ENCODE measurements around the gene NDUFAF3.
A peak's percentile ranks its signal among the peaks of the same experiment; 100 is the strongest.
"Not testable (repeated sequence)": the region's sequence is repeated elsewhere in the genome, so short reads cannot be mapped to it uniquely, and the experiment has no call there.

NDUFAF3 gene

GRCh38 chr3:49007771-49008528, 14.0 kb upstream of the NDUFAF3 start:
- H3K4me3 ChIP-seq (replicated peaks; ENCODE audit: low read depth, low read length): peak overlapping the region; percentile 59
- TF ChIP-seq CTCF (IDR thresholded peaks at IDR 0.05; ENCODE audit: low read depth, low read length, missing control alignments): no peak
- no peak for DNase-seq (ENCODE audit: extremely low read depth, low read depth)

GRCh38 chr3:49008627-49009026, 13.3 kb upstream of the NDUFAF3 start:
- peak overlapping the region; percentile 59 for H3K4me3 ChIP-seq (replicated peaks; ENCODE audit: low read depth, low read length)

GRCh38 chr3:49009396-49009795, 12.5 kb upstream of the NDUFAF3 start:
- no peak for TF ChIP-seq CTCF (IDR thresholded peaks at IDR 0.05; ENCODE audit: low read depth, low read length, missing control alignments)
- DNase-seq (ENCODE audit: extremely low read depth, low read depth): no peak
- H3K4me3 ChIP-seq (replicated peaks; ENCODE audit: low read depth, low read length): no peak overlapping the region

More at GRCh38 chr3:49008627-49009026, 13.3 kb upstream of the NDUFAF3 start:
- DNase-seq (ENCODE audit: extremely low read depth, low read depth): not testable (repeated sequence)

- H3K4me3 ChIP-seq (replicated peaks; ENCODE audit: low read depth, low read length): no peak overlapping the region
- DNase-seq (ENCODE audit: extremely low read depth, low read depth): no peak
- TF ChIP-seq CTCF (IDR thresholded peaks at IDR 0.05; ENCODE audit: low read depth, low read length, missing control alignments): no peak
Measured at GRCh38 chr3:49012441-49013017, 9.4 kb upstream of the NDUFAF3 start.

GRCh38 chr3:49013113-49013737, 8.7 kb upstream of the NDUFAF3 start:
- no peak overlapping the region for H3K4me3 ChIP-seq (replicated peaks; ENCODE audit: low read depth, low read length)
- TF ChIP-seq CTCF (IDR thresholded peaks at IDR 0.05; ENCODE audit: low read depth, low read length, missing control alignments): no peak
- DNase-seq (ENCODE audit: extremely low read depth, low read depth): no peak

- DNase-seq (ENCODE audit: extremely low read depth, low read depth): no peak
- TF ChIP-seq CTCF (IDR thresholded peaks at IDR 0.05; ENCODE audit: low read depth, low read length, missing control alignments): peak; percentile 74
- no peak overlapping the region for H3K4me3 ChIP-seq (replicated peaks; ENCODE audit: low read depth, low read length)
Measured at GRCh38 chr3:49013738-49014660, 7.9 kb upstream of the NDUFAF3 start.

All from HFF-Myc (cell line).